Stimulated activated CD8-positive, alpha-beta memory T cell treated with anti-CD3 and anti-CD28 coated beads, Interleukin-12 subunit alpha, Interleukin-12 subunit beta, amount 100 ng/mL, for 4 hours (primary cell): ENCODE data around the gene BRCA1.
A peak's percentile ranks its signal among the peaks of the same experiment; 100 is the strongest.
"Not testable (repeated sequence)": the region's sequence is repeated elsewhere in the genome, so short reads cannot be mapped to it uniquely, and the experiment has no call there.

ENCODE experiments used
- DNase-seq: peaks from one replicate; pipeline ENCODE4 v3.0.0-alpha.2; 2020; ENCODE audit warnings: low read depth

The BRCA1 gene

GRCh38 chr17:43125133-43125966, at the start of gene BRCA1:
Gene BRCA1 (minus strand): TSS chr17:43125364. CDS start chr17:43124096, 1,268 bp downstream.
- peak; percentile 80 for DNase-seq

GRCh38 chr17:43171586-43172487, 46.7 kb upstream of the BRCA1 start:
- DNase-seq, result no peak

GRCh38 chr17:43170766-43171585, 45.8 kb upstream of the BRCA1 start, which contains the start of gene NBR1:
Gene NBR1 (plus strand): TSS chr17:43171214. CDS start chr17:43175800, 4,586 bp downstream.
- DNase-seq, result peak; percentile 87

- peak; percentile 71 for DNase-seq
Measured at GRCh38 chr17:43170140-43170765, 45.1 kb upstream of the BRCA1 start.

GRCh38 chr17:43169561-43170139, 44.5 kb upstream of the BRCA1 start:
- DNase-seq, result no peak

GRCh38 chr17:43165971-43166370, 40.8 kb upstream of the BRCA1 start:
- DNase-seq, result not testable (repeated sequence)

- not testable (repeated sequence) for DNase-seq
Measured at GRCh38 chr17:43159957-43160356, 34.8 kb upstream of the BRCA1 start.

GRCh38 chr17:43159232-43159631, 34.1 kb upstream of the BRCA1 start:
- not testable (repeated sequence) for DNase-seq

GRCh38 chr17:43155666-43156065, 30.5 kb upstream of the BRCA1 start:
- DNase-seq, result no peak

GRCh38 chr17:43153197-43153835, 28.2 kb upstream of the BRCA1 start:
- not testable (repeated sequence) for DNase-seq

GRCh38 chr17:43151880-43152456, 26.8 kb upstream of the BRCA1 start:
- DNase-seq, result no peak

- no peak for DNase-seq
Measured at GRCh38 chr17:43146649-43147048, 21.5 kb upstream of the BRCA1 start.

- no peak for DNase-seq
Measured at GRCh38 chr17:43143201-43143600, 18.0 kb upstream of the BRCA1 start.

- DNase-seq, result no peak
Measured at GRCh38 chr17:43142153-43142552, 17.0 kb upstream of the BRCA1 start.

- no peak for DNase-seq
Measured at GRCh38 chr17:43140396-43141332, 15.5 kb upstream of the BRCA1 start.

- not testable (repeated sequence) for DNase-seq
Measured at GRCh38 chr17:43138531-43138930, 13.4 kb upstream of the BRCA1 start.

GRCh38 chr17:43136574-43136973, 11.4 kb upstream of the BRCA1 start:
- not testable (repeated sequence) for DNase-seq

GRCh38 chr17:43135454-43135819, 10.3 kb upstream of the BRCA1 start:
- DNase-seq, result no peak
